ENCODE measurements around the gene SFRP2.

Gene SFRP2

GRCh38 chr4:153778383-153778782, 10.5 kb downstream of the SFRP2 start:
- no peak for TF ChIP-seq Cebpa-rat (IDR thresholded peaks at IDR 0.05)
- no peaks in the 10 kb centered on the region for H3K36me3 ChIP-seq
- H3K9ac ChIP-seq, result no peak overlapping the region
- peaks cover 8% of the 10 kb centered on the region; the same call in 1 of the 2 replicates for H3K9me3 ChIP-seq
- H3K4me1 ChIP-seq, result no peaks in the 10 kb centered on the region
- H3K4me3 ChIP-seq, result no peak overlapping the region
- H4K20me1 ChIP-seq, result no peaks in the 10 kb centered on the region
- H3K4me2 ChIP-seq, result no peak overlapping the region
- H3K27ac ChIP-seq, result no peak overlapping the region
- H3K27me3 ChIP-seq, result no peaks in the 10 kb centered on the region

- no peak overlapping the region for H3K9ac ChIP-seq
- H3K4me3 ChIP-seq, result no peak overlapping the region
- H3K27ac ChIP-seq, result no peak overlapping the region
- no peaks in the 10 kb centered on the region for H4K20me1 ChIP-seq
- H3K9me3 ChIP-seq, result peaks cover 8% of the 10 kb centered on the region; the same call in 1 of the 2 replicates
- H3K36me3 ChIP-seq, result no peaks in the 10 kb centered on the region
- no peaks in the 10 kb centered on the region for H3K27me3 ChIP-seq
- no peak for TF ChIP-seq Cebpa-rat (IDR thresholded peaks at IDR 0.05)
- H3K4me2 ChIP-seq, result no peak overlapping the region
- H3K4me1 ChIP-seq, result no peaks in the 10 kb centered on the region
These were observed 11.5 kb downstream of the SFRP2 start for GRCh38 chr4:153777421-153777820.

- Histone ChIP-seq H3K27ac (no peak overlapping the region), H3K4me3 (no peak overlapping the region), H4K20me1 (no peaks in the 10 kb centered on the region), H3K36me3 (no peaks in the 10 kb centered on the region), H3K4me2 (no peak overlapping the region), H3K27me3 (no peaks in the 10 kb centered on the region), H3K4me1 (no peaks in the 10 kb centered on the region), H3K9ac (no peak overlapping the region), H3K9me3 (peaks cover 8% of the 10 kb centered on the region; the same call in 1 of the 2 replicates)
- no peak for TF ChIP-seq Cebpa-rat (IDR thresholded peaks at IDR 0.05)
These were observed 12.3 kb downstream of the SFRP2 start for GRCh38 chr4:153776601-153777000.

GRCh38 chr4:153773236-153773690, 15.6 kb downstream of the SFRP2 start:
- Histone ChIP-seq H3K9ac (no peak overlapping the region), H3K4me1 (no peaks in the 10 kb centered on the region), H3K9me3 (peaks cover 2% of the 10 kb centered on the region; the same call in 1 of the 2 replicates), H3K27ac (no peak overlapping the region), H3K4me2 (no peak overlapping the region), H3K27me3 (no peaks in the 10 kb centered on the region), H3K36me3 (no peaks in the 10 kb centered on the region), H4K20me1 (no peaks in the 10 kb centered on the region), H3K4me3 (no peak overlapping the region)
- no peak for TF ChIP-seq Cebpa-rat (IDR thresholded peaks at IDR 0.05)

GRCh38 chr4:153771046-153771445, 17.8 kb downstream of the SFRP2 start:
- H3K4me2 ChIP-seq, result no peak overlapping the region
- TF ChIP-seq Cebpa-rat (IDR thresholded peaks at IDR 0.05), result no peak
- H3K4me3 ChIP-seq, result no peak overlapping the region
- H4K20me1 ChIP-seq, result no peaks in the 10 kb centered on the region
- no peaks in the 10 kb centered on the region for H3K27me3 ChIP-seq
- peaks cover 7% of the 10 kb centered on the region for H3K9me3 ChIP-seq
- no peak overlapping the region for H3K9ac ChIP-seq
- H3K4me1 ChIP-seq, result no peaks in the 10 kb centered on the region
- H3K27ac ChIP-seq, result no peak overlapping the region
- H3K36me3 ChIP-seq, result no peaks in the 10 kb centered on the region

GRCh38 chr4:153766758-153767157, 22.1 kb downstream of the SFRP2 start:
- H3K4me1 ChIP-seq, result no peaks in the 10 kb centered on the region
- no peak overlapping the region for H3K4me3 ChIP-seq
- H3K9ac ChIP-seq, result no peak overlapping the region
- peaks cover 12% of the 10 kb centered on the region for H3K9me3 ChIP-seq
- TF ChIP-seq Cebpa-rat (IDR thresholded peaks at IDR 0.05), result no peak
- H3K27me3 ChIP-seq, result peaks cover 4% of the 10 kb centered on the region; the same call in 1 of the 2 replicates
- H3K4me2 ChIP-seq, result no peak overlapping the region
- no peak overlapping the region for H3K27ac ChIP-seq
- H4K20me1 ChIP-seq, result no peaks in the 10 kb centered on the region
- H3K36me3 ChIP-seq, result no peaks in the 10 kb centered on the region

GRCh38 chr4:153765894-153766293, 23.0 kb downstream of the SFRP2 start:
- Histone ChIP-seq H3K9me3 (peaks cover 12% of the 10 kb centered on the region), H3K4me3 (no peak overlapping the region), H3K27me3 (peaks cover 12% of the 10 kb centered on the region), H3K4me2 (no peak overlapping the region), H3K4me1 (no peaks in the 10 kb centered on the region), H4K20me1 (no peaks in the 10 kb centered on the region), H3K9ac (no peak overlapping the region), H3K27ac (no peak overlapping the region), H3K36me3 (no peaks in the 10 kb centered on the region)
- TF ChIP-seq Cebpa-rat (IDR thresholded peaks at IDR 0.05), result no peak

GRCh38 chr4:153764601-153765368, 24.1 kb downstream of the SFRP2 start:
- Histone ChIP-seq H3K4me1 (no peaks in the 10 kb centered on the region), H3K27ac (no peak overlapping the region), H3K36me3 (no peaks in the 10 kb centered on the region), H3K4me3 (no peak overlapping the region), H3K27me3 (peaks cover 23% of the 10 kb centered on the region), H4K20me1 (no peaks in the 10 kb centered on the region), H3K9me3 (peaks cover 17% of the 10 kb centered on the region; the same call in 1 of the 2 replicates), H3K4me2 (no peak overlapping the region), H3K9ac (no peak overlapping the region)
- no peak for TF ChIP-seq Cebpa-rat (IDR thresholded peaks at IDR 0.05)

GRCh38 chr4:153763404-153763803, 25.5 kb downstream of the SFRP2 start:
- Histone ChIP-seq H3K27me3 (peaks cover 37% of the 10 kb centered on the region), H3K9me3 (peaks cover 23% of the 10 kb centered on the region; the same call in 1 of the 2 replicates), H3K9ac (no peak overlapping the region), H3K4me3 (no peak overlapping the region), H4K20me1 (no peaks in the 10 kb centered on the region), H3K4me2 (no peak overlapping the region), H3K4me1 (no peaks in the 10 kb centered on the region), H3K27ac (no peak overlapping the region), H3K36me3 (no peaks in the 10 kb centered on the region)
- TF ChIP-seq Cebpa-rat (IDR thresholded peaks at IDR 0.05), result no peak
